Neutrophil (primary cell): ENCODE data around the gene RPA3.

Experiments
- H3K27ac ChIP-seq: fragments of 200-600 bp; sonication (generic); 2 replicates; pipeline ENCODE4 v1.5.1; 2016; ENCODE audit warnings: mild to moderate bottlenecking, moderate library complexity
- H3K27me3 ChIP-seq: fragments of 200-600 bp; sonication (generic); 2 replicates; pipeline ENCODE4 v1.6.0; 2016; ENCODE audit warnings: mild to moderate bottlenecking
- H3K36me3 ChIP-seq: fragments of 200-600 bp; sonication (generic); 2 replicates; pipeline ENCODE4 v1.5.1; 2017
- H3K4me1 ChIP-seq, 2 experiments: fragments of 200-600 bp in 1 of 2; sonication (generic) in 1 of 2; 1 replicate in 1 of 2; 2 replicates in 1 of 2; pipeline versions ENCODE4 v1.5.1 to v1.6.1; 2013 to 2016; ENCODE audit warnings: low read depth in 1 of 2, low read length in 1 of 2, mild to moderate bottlenecking in 1 of 2, moderate library complexity in 1 of 2; ENCODE audit not compliant: control insufficient read depth in 1 of 2, insufficient read depth in 1 of 2
- H3K4me3 ChIP-seq, 2 experiments: fragments of 200-600 bp in 1 of 2; sonication (generic) in 1 of 2; 1 replicate in 1 of 2; 2 replicates in 1 of 2; pipeline ENCODE4 v1.5.1; 2013 to 2016; ENCODE audit warnings: low read depth in 1 of 2, low read length in 1 of 2, mild to moderate bottlenecking in 1 of 2, moderate library complexity in 1 of 2
- H3K9me3 ChIP-seq: fragments of 200-600 bp; sonication (generic); 2 replicates; pipeline ENCODE4 v1.5.1; 2016
- TF ChIP-seq, protein P1 (sequence below): fragments of 200-600 bp; sonication (generic); IDR thresholded peaks from 2 replicates; pipeline ENCODE4 v1.5.1; 2016; ENCODE audit warnings: antibody characterized with exemption

The RPA3 gene

DNA sequence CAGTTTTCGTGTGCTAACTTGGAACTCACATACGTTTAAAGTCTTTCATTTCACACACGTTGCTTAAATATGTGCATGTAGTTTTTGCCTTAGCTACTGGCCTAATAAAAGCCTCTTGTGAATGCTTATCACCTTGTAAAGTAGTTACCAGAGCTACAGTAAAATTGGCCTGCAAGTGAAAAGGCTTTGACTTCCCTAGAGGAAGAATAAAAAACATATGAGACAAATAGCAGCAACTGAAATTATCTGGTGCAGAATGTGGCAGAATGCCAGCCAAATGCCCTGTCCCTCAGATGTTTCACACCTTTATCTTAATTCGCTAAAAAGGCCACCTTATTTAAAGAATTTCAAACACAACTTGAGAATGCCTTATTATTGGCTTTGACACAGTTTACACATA, 28.1 kb upstream of the RPA3 start:
- no peaks in the 10 kb centered on the region for H3K4me1 ChIP-seq
- no peaks in the 10 kb centered on the region for H3K36me3 ChIP-seq
- H3K27ac ChIP-seq = no peak overlapping the region
- H3K4me3 ChIP-seq = no peak overlapping the region
- no peaks in the 10 kb centered on the region for H3K27me3 ChIP-seq
- H3K9me3 ChIP-seq = no peaks in the 10 kb centered on the region
- TF ChIP-seq, protein P1, sequence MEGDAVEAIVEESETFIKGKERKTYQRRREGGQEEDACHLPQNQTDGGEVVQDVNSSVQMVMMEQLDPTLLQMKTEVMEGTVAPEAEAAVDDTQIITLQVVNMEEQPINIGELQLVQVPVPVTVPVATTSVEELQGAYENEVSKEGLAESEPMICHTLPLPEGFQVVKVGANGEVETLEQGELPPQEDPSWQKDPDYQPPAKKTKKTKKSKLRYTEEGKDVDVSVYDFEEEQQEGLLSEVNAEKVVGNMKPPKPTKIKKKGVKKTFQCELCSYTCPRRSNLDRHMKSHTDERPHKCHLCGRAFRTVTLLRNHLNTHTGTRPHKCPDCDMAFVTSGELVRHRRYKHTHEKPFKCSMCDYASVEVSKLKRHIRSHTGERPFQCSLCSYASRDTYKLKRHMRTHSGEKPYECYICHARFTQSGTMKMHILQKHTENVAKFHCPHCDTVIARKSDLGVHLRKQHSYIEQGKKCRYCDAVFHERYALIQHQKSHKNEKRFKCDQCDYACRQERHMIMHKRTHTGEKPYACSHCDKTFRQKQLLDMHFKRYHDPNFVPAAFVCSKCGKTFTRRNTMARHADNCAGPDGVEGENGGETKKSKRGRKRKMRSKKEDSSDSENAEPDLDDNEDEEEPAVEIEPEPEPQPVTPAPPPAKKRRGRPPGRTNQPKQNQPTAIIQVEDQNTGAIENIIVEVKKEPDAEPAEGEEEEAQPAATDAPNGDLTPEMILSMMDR = no peak

DNA sequence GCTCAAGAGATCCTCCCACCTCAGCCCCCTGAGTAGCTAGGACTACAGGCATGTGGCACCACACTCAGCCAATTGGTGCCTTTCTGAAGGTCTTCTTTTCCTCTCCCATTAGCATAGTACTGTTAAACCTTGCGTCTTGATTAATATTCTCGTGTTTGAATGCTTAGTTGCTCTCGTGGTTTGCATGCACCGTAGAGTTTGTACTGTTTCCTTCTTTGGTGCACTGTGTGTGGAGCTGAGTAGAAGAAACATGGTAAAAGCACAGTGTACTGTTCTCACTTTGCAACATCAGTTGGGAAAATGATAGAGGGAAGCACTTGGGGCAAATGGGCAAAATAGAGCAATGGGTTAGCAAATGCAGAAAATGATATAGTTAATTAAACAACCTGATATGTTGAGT, 27.6 kb upstream of the RPA3 start:
- H3K9me3 ChIP-seq = no peaks in the 10 kb centered on the region
- TF ChIP-seq, protein P1 = no peak

DNA sequence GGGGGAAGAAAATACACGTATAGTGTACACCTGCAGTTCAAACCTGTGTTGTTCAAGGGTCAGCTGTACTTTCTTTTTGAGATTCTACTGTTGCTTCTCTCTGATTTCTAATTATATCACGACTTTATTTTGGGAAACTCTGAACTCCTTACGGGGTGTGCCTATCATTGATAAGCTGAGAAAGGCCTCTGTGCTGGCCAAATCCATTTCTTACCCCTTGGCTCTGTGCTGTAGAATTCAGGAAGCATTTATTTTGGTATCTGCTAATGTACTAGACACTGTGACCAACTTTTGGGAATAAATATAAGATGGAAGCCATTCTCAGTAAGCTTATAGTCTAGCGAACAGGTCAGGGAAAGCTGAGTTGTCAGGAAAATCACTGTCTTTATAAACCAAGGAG, 26.9 kb upstream of the RPA3 start:
- Histone ChIP-seq H3K27ac (no peak overlapping the region), H3K36me3 (no peaks in the 10 kb centered on the region), H3K27me3 (no peaks in the 10 kb centered on the region), H3K4me1 (no peaks in the 10 kb centered on the region), H3K9me3 (no peaks in the 10 kb centered on the region), H3K4me3 (no peak overlapping the region)
- TF ChIP-seq, protein P1 = no peak

More for the DNA sequence above, 27.6 kb upstream of the RPA3 start:
- H3K4me3 ChIP-seq = no peak overlapping the region
- no peak overlapping the region for H3K27ac ChIP-seq
- no peaks in the 10 kb centered on the region for H3K36me3 ChIP-seq
- H3K27me3 ChIP-seq = no peaks in the 10 kb centered on the region
- no peaks in the 10 kb centered on the region for H3K4me1 ChIP-seq

DNA sequence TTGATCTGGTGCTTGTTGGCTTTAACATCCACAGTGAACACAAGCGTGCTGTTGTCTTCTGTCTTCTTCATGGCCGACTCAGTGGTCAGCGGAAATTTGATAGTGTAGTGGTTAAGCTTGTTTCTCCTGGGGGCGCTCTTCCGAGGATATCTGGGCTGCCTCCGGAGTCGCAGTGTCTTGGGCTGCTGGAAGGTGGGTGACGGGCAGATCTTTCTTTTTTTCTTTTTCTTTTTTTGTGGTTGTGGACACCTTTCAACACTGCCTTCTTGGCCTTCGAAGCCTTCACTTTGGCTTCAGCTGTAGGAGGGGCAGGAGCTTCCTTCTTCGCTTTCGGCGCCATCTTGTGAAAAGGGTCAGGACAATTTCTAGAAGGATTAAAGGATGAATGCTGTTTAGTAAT, 23.8 kb upstream of the RPA3 start:
- Histone ChIP-seq H3K27ac (no peak overlapping the region), H3K4me3 (no peak overlapping the region), H3K9me3 (no peaks in the 10 kb centered on the region), H3K4me1 (no peaks in the 10 kb centered on the region), H3K36me3 (no peaks in the 10 kb centered on the region), H3K27me3 (no peaks in the 10 kb centered on the region)
- TF ChIP-seq, protein P1 = no peak

DNA sequence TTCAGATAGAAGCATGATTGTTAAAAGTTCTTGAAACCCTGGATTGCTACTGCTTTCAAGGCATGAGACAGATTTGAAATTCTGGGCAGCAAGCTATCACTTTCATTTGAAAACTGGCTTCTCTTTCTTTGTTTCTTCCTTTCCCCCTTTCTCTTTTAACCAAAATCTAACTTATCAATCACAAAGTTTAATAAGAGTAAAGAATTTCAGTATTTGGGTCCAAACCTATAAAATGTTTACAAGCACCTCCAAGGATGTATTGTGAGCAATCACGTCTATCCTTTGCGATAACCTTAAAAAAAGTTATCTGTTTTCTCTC, 21.6 kb upstream of the RPA3 start:
- H3K4me1 ChIP-seq = no peaks in the 10 kb centered on the region

More for the DNA sequence above, 21.6 kb upstream of the RPA3 start:
- Histone ChIP-seq H3K36me3 (no peaks in the 10 kb centered on the region), H3K4me3 (no peak overlapping the region), H3K27ac (no peak overlapping the region), H3K27me3 (no peaks in the 10 kb centered on the region), H3K9me3 (no peaks in the 10 kb centered on the region)
- TF ChIP-seq, protein P1 = no peak
